K562 (cell line): Measurements from ENCODE around the gene MARK4. TPM values are rescaled to one million over a fixed set of nuclear protein-coding genes. Genes with fewer than 3 reads are reported as not detected.

Experiments
- ATAC-seq: fragments of 200-7000 bp; cut with Tn5 transposase; 3 replicates; pipeline ENCODE4 v1.9.1; 2020; ENCODE audit warnings: moderate library complexity
- BruUV-seq: library from RNA; stranded (reverse); fragments of 400-500 nt; replicated peaks from 2 replicates; lab custom pipeline; 2021; lab: Mats Ljungman, UMichigan
- CTCF ChIA-PET: fragments of 300-600 bp; formaldehyde crosslinking; extraction: SDS; loops from one replicate; lab custom pipeline; 2021; ENCODE audit warnings: low intra/inter-chr PET ratio; lab: Yijun Ruan, JAX
- POLR2A ChIA-PET: fragments of 300-600, 350-650 bp; sonication (Branson Sonifier 250); formaldehyde crosslinking; extraction: SDS; loops from one replicate; lab custom pipeline; 2021; ENCODE audit warnings: antibody characterized with exemption, inconsistent platforms; lab: Yijun Ruan, JAX
- DNase-seq, 4 experiments: peaks; one replicate each; pipeline versions ENCODE4 v3.0.0 to v3.0.0-alpha.2; 2011 to 2018; ENCODE audit warnings: low spot score in 3 of 4, mixed read lengths in 3 of 4; ENCODE audit errors: extremely low read depth in 1 of 4
- FAIRE-seq: peaks from 2 replicates; lab custom pipeline; 2011; peaks lifted over from hg19 to GRCh38; lab: Jason Lieb, UNC
- H2AFZ ChIP-seq: 2 replicates; pipeline ENCODE4 v1.6.0; 2011; ENCODE audit warnings: low read depth, low read length, control low read depth, inconsistent platforms
- H3K27ac ChIP-seq: fragments of 200-600 bp; 3 replicates; pipeline ENCODE4 v1.8.0; 2011; ENCODE audit warnings: low read depth, mild to moderate bottlenecking, control low read depth, inconsistent platforms, low read length, moderate library complexity, mixed read lengths; ENCODE audit errors: extremely low read depth
- H3K27me3 ChIP-seq, 2 experiments: fragments of 300-600 bp in 1 of 2; 2 replicates in 1 of 2; 3 replicates in 1 of 2; pipeline versions ENCODE4 v1.6.0 to v1.8.0; 2011; ENCODE audit warnings: inconsistent platforms in 2 of 2, low read length in 2 of 2, mild to moderate bottlenecking in 1 of 2, mixed read lengths in 1 of 2, moderate library complexity in 1 of 2; ENCODE audit not compliant: control insufficient read depth in 2 of 2, insufficient read depth in 2 of 2
- H3K36me3 ChIP-seq: fragments of 300-600 bp; 3 replicates; pipeline ENCODE4 v1.8.0; 2011; ENCODE audit warnings: mild to moderate bottlenecking, low read length, inconsistent platforms; ENCODE audit not compliant: control insufficient read depth, insufficient read depth
- H3K4me1 ChIP-seq, 2 experiments: fragments of 200-600 bp in 1 of 2; replicated peaks in 1 of 2; 2 replicates in 1 of 2; 3 replicates in 1 of 2; pipeline versions ENCODE4 v1.5.1 to v1.8.0; 2011; ENCODE audit warnings: inconsistent platforms in 2 of 2, low read length in 2 of 2, mild to moderate bottlenecking in 1 of 2, mixed read lengths in 1 of 2, moderate library complexity in 1 of 2; ENCODE audit not compliant: control insufficient read depth in 2 of 2, insufficient read depth in 2 of 2
- H3K4me2 ChIP-seq: 2 replicates; pipeline ENCODE4 v1.6.1; 2011; ENCODE audit warnings: low read length, control low read depth, inconsistent platforms, mixed read lengths; ENCODE audit not compliant: insufficient read depth
- H3K4me3 ChIP-seq: fragments of 200-600 bp; sonication (generic), shearing (Covaris generic); 2 replicates; pipeline ENCODE4 v1.5.1; 2016; ENCODE audit warnings: control low read depth, inconsistent platforms
- H3K79me2 ChIP-seq: fragments of 200-600 bp; 3 replicates; pipeline ENCODE4 v1.8.0; 2011; ENCODE audit warnings: low read length, inconsistent platforms; ENCODE audit not compliant: control insufficient read depth, insufficient read depth
- H3K9ac ChIP-seq, 2 experiments: 2 replicates each; pipeline versions ENCODE4 v1.6.0 to v1.6.1; 2011; ENCODE audit warnings: low read depth in 2 of 2, low read length in 2 of 2, control low read depth in 1 of 2, inconsistent platforms in 1 of 2, mild to moderate bottlenecking in 1 of 2, mixed read lengths in 1 of 2; ENCODE audit not compliant: insufficient read depth in 1 of 2
- H3K9me1 ChIP-seq: one replicate; pipeline ENCODE4 v1.6.0; 2011; ENCODE audit warnings: inconsistent platforms, mild to moderate bottlenecking, low read length, moderate library complexity; ENCODE audit not compliant: control insufficient read depth, insufficient read depth
- H3K9me3 ChIP-seq: replicated peaks from 2 replicates; pipeline ENCODE4 v1.5.1; 2011; ENCODE audit warnings: low read depth, low read length, inconsistent platforms; ENCODE audit not compliant: control insufficient read depth, insufficient read depth
- H4K20me1 ChIP-seq: replicated peaks from 2 replicates; pipeline ENCODE4 v1.6.1; 2011; ENCODE audit warnings: low read length, inconsistent platforms, mixed read lengths; ENCODE audit not compliant: control insufficient read depth, insufficient read depth
- DACH1 ChIP-seq: fragments of 450-650 bp; IDR thresholded peaks from 2 replicates; pipeline ENCODE4 v1.6.1; 2018; ENCODE audit not compliant: partially characterized antibody
- ETV6 ChIP-seq, 3 experiments: fragments of 150-350 bp in 1 of 3; sonication (generic) in 1 of 3; formaldehyde crosslinking in 1 of 3; IDR thresholded peaks; 2 replicates each; pipeline versions ENCODE4 v1.6.1 to v1.8.0; 2014 to 2022; ENCODE audit warnings: borderline replicate concordance in 2 of 3, low read depth in 2 of 3, antibody characterized with exemption in 1 of 3, low read length in 1 of 3, mild to moderate bottlenecking in 1 of 3, missing genetic modification reagents in 1 of 3
- HCFC1 ChIP-seq: IDR thresholded peaks from 2 replicates; pipeline ENCODE4 v1.6.1; 2012; ENCODE audit warnings: low read depth, low read length, improper control_type of control experiment
- HDAC3 ChIP-seq: fragments of 450-650 bp; IDR thresholded peaks from 2 replicates; pipeline ENCODE4 v1.6.1; 2018; ENCODE audit warnings: borderline replicate concordance, mild to moderate bottlenecking, moderate library complexity; ENCODE audit not compliant: partially characterized antibody
- MCM3 ChIP-seq: fragments of 450-650 bp; IDR thresholded peaks from 2 replicates; pipeline ENCODE4 v1.6.1; 2016
- NONO ChIP-seq, 2 experiments: fragments of 200-400 bp in 1 of 2; fragments of 450-650 bp in 1 of 2; formaldehyde crosslinking in 1 of 2; IDR thresholded peaks; 2 replicates each; pipeline ENCODE4 v1.6.1; 2017; ENCODE audit warnings: low read depth in 2 of 2, mild to moderate bottlenecking in 2 of 2, moderate library complexity in 2 of 2, low read length in 1 of 2
- PYGO2 ChIP-seq: fragments of 450-650 bp; IDR thresholded peaks from 2 replicates; pipeline ENCODE4 v1.6.1; 2016; ENCODE audit warnings: mild to moderate bottlenecking, missing genetic modification characterization, moderate library complexity, missing compliant biosample characterization
- RBM22 ChIP-seq: fragments of 200-400 bp; formaldehyde crosslinking; IDR thresholded peaks from 2 replicates; pipeline ENCODE4 v1.6.1; 2018; ENCODE audit warnings: low read length, low read depth; ENCODE audit not compliant: poor library complexity, severe bottlenecking
- TAF1 ChIP-seq: IDR thresholded peaks from 2 replicates; pipeline ENCODE4 v1.6.1; 2011; ENCODE audit warnings: mild to moderate bottlenecking, low read length, moderate library complexity; ENCODE audit not compliant: insufficient read depth, control insufficient read depth, severe bottlenecking; ENCODE audit errors: extremely low read depth
- TAF15 ChIP-seq: fragments of 200-400 bp; formaldehyde crosslinking; IDR thresholded peaks from 2 replicates; pipeline ENCODE4 v1.6.1; 2017; ENCODE audit warnings: mild to moderate bottlenecking, low read depth, low read length, moderate library complexity
- TAF9B ChIP-seq: fragments of 450-650 bp; IDR thresholded peaks from 2 replicates; pipeline ENCODE4 v1.6.1; 2018; ENCODE audit warnings: mild to moderate bottlenecking; ENCODE audit not compliant: partially characterized antibody
- XRCC5 ChIP-seq: fragments of 200-400 bp; formaldehyde crosslinking; IDR thresholded peaks from 2 replicates; pipeline ENCODE4 v1.6.1; 2017; ENCODE audit warnings: low read depth, mild to moderate bottlenecking, low read length
- ZNF134 ChIP-seq: fragments of 250-450 bp; sonication (Bioruptor Pico); conservative IDR thresholded peaks from 2 replicates; pipeline ENCODE4 v1.4.0; 2020
- ZNF197 ChIP-seq: fragments of 200-800 bp; sonication (Bioruptor generic); IDR thresholded peaks from 2 replicates; pipeline ENCODE4 v1.6.1; 2016; ENCODE audit warnings: low read depth, missing genetic modification characterization, missing compliant biosample characterization
- ZNF282 ChIP-seq: sonication (generic); formaldehyde crosslinking; IDR thresholded peaks from 2 replicates; pipeline ENCODE4 v1.8.1; 2023; ENCODE audit warnings: missing genetic modification reagents
- whole genome bisulfite sequencing: fragments of 100-300 bp; shearing (Covaris generic); methylation state at CpG from one replicate; pipeline ENCODE4 v1.1.6; 2016; ENCODE audit warnings: low coverage, mixed read lengths; ENCODE audit not compliant: insufficient coverage; ENCODE audit errors: missing lambda C conversion rate; 5-methylcytosine and 5-hydroxymethylcytosine counted together
- in situ Hi-C: fragments of 300-500 bp; cut with MboI; formaldehyde crosslinking; loops from 4 replicates; pipeline ENCODE4 v1.15.0; 2018; ENCODE audit warnings: inconsistent platforms, mixed read lengths
- intact Hi-C: fragments of 100-400 bp; cut with micrococcal nuclease; formaldehyde crosslinking; loops from 2 replicates; pipeline ENCODE4 v1.14.2; 2022
- polyA plus RNA-seq, 8 experiments: library from polyadenylated mRNA; depleted of rRNA in 4 of 8; stranded (reverse) in 5 of 8; unstranded in 3 of 8; fragments of >200 nt; fragmentation: Nextera tagmentation in 2 of 8; fragmentation: Illumina TruSeq in 1 of 8; extraction: Ambion mirVana in 2 of 8; extraction: Trizol in 1 of 8; gene quantifications; 2 replicates each; pipeline versions ENCODE4 v1.2.1 to v1.2.3, GENCODE V29; 2011 to 2014; ENCODE audit warnings: inconsistent platforms in 1 of 8, missing spikeins in 1 of 8
- total RNA-seq, 7 experiments: library from RNA; depleted of rRNA in 6 of 7; stranded (reverse); fragments of >200 nt in 6 of 7; fragmentation: Illumina TruSeq in 2 of 7; extraction: Trizol in 2 of 7; gene quantifications; 2 replicates each; pipeline versions ENCODE4 v1.2.1 to v1.2.3, GENCODE V29; 2011 to 2021; ENCODE audit warnings: low replicate concordance in 1 of 7

Gene MARK4
- total and polyA plus RNA-seq, 9 of the 15 experiments (the other 6 are each of a cell fraction or from before 2014, with no cell fraction given), result 0.52 to 29.4 (median 8.6) TPM

DNA sequence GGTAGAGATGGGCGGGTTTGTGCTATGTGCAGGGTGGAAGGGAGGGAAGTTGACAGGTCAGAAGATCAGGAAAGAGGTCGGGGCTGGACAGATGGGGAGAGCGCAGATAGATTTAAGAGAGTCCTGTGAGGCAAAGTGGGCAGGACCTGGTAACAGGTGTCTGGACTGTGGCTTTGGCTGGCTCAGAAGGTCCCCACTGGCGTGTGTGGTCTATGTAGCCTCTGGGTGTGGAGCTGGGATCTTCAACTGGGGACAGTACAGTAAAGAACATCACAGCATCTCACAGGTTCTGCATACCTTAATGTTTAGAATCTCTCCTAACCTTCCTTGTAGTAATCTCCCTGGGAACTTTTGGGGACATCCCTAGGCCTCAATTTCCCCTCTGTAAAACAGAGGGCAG, 53.9 kb downstream of the MARK4 start:
- H3K4me3 ChIP-seq, result no peak overlapping the region
- DNase-seq (no peak), ATAC-seq (no peak), FAIRE-seq (no peak)
- 0 out of 2 replicates have a peak, but pooled peaks cover 2% of the 10 kb centered on the region for H3K9me3 ChIP-seq
- no peaks in the 10 kb centered on the region for H4K20me1 ChIP-seq
- intact Hi-C loops, result no loop called here
- BruUV-seq, result no TSS peak
- H3K27ac ChIP-seq, result no peak overlapping the region
- CTCF ChIA-PET, result no interaction called here
- TF ChIP-seq ZNF282 (CRISPR knock-in tag) (no peak), PYGO2 (tag) (no peak), DACH1 (no peak), XRCC5 (no peak), TAF1 (no peak), TAF15 (no peak), HCFC1 (no peak), ETV6 (IDR thresholded peaks at IDR 0.05; ENCODE audit: borderline replicate concordance in 1 of 2, low read depth in 2 of 2, low read length in 1 of 2) (no peak), ETV6 (CRISPR knock-in tag; IDR thresholded peaks at IDR 0.05; ENCODE audit: borderline replicate concordance) (no peak), HDAC3 (no peak), ZNF134 (CRISPR knock-in tag) (no peak), NONO (IDR thresholded peaks at IDR 0.05; ENCODE audit: low read depth in 2 of 2, low read length in 1 of 2) (no peak), TAF9B (no peak), MCM3 (no peak), ZNF197 (CRISPR knock-in tag) (no peak), RBM22 (no peak)
- in situ Hi-C loops, result no loop called here
- H3K9me1 ChIP-seq, result no peaks in the 10 kb centered on the region
- H3K4me2 ChIP-seq, result no peak overlapping the region
- H2AFZ ChIP-seq, result no peak overlapping the region
- peaks cover 8 to 26% of the 10 kb centered on the region in 2 experiments; a peak in 4 of 5 replicates for H3K4me1 ChIP-seq
- no peaks in the 10 kb centered on the region for H3K79me2 ChIP-seq
- H3K36me3 ChIP-seq, result no peaks in the 10 kb centered on the region
- POLR2A ChIA-PET, result interaction anchor here (1.5 kb wide), 1 partner anchor 13 kb away, joined by 6 read pairs; no protein-coding TSS in a partner anchor
- no peak overlapping the region for H3K9ac ChIP-seq
- no peaks in the 10 kb centered on the region for H3K27me3 ChIP-seq
- 15% methylated on average over 4 of the region's 4 CpGs for WGBS
